IPS-18a (cell line): Measurements from ENCODE around the gene ZNF75A.
"Not testable (repeated sequence)": the region's sequence is repeated elsewhere in the genome, so short reads cannot be mapped to it uniquely, and the experiment has no call there.

Experiments
- H3K27ac ChIP-seq: one replicate; pipeline ENCODE4 v1.5.1; 2013; ENCODE audit warnings: low read length
- H3K27me3 ChIP-seq: one replicate; pipeline ENCODE4 v1.6.1; 2013; ENCODE audit warnings: mild to moderate bottlenecking, low read length; ENCODE audit not compliant: control insufficient read depth, insufficient read depth
- H3K36me3 ChIP-seq: one replicate; pipeline ENCODE4 v1.6.1; 2013; ENCODE audit warnings: low read depth, low read length; ENCODE audit not compliant: control insufficient read depth
- H3K4me1 ChIP-seq: one replicate; pipeline ENCODE4 v1.6.1; 2013; ENCODE audit warnings: low read depth, low read length; ENCODE audit not compliant: control insufficient read depth
- H3K4me3 ChIP-seq: one replicate; pipeline ENCODE4 v1.5.1; 2013; ENCODE audit warnings: low read length
- H3K9ac ChIP-seq: one replicate; pipeline ENCODE4 v1.6.1; 2013; ENCODE audit warnings: mild to moderate bottlenecking, low read length, moderate library complexity
- H3K9me3 ChIP-seq: one replicate; pipeline ENCODE4 v1.6.1; 2013; ENCODE audit warnings: low read depth, low read length; ENCODE audit not compliant: control insufficient read depth

ZNF75A gene

GRCh38 chr16:3305109-3306068 is at the start of gene ZNF75A, which contains the start of gene TIGD7:
ZNF75A (plus strand) TSS chr16:3305497; CDS start chr16:3308429, 2,932 bp downstream.
TIGD7 (minus strand) TSS chr16:3305430; CDS start chr16:3300614, 4,816 bp downstream.
- Histone ChIP-seq H3K4me3 (peak within 1 kb of the TSS; percentile 81), H3K9me3 (peaks cover 51% of the 10 kb centered on the region), H3K9ac (peak within 1 kb of the TSS; percentile 67), H3K4me1 (no peaks in the 10 kb centered on the region), H3K36me3 (peaks cover 19% of the 10 kb centered on the region), H3K27me3 (peaks cover 8% of the 10 kb centered on the region), H3K27ac (peak within 1 kb of the TSS; percentile 59)

- Histone ChIP-seq H3K9ac (no peak within 1 kb of the TSS), H3K4me1 (no peaks in the 10 kb centered on the region), H3K4me3 (no peak within 1 kb of the TSS), H3K27me3 (no peaks in the 10 kb centered on the region), H3K27ac (no peak within 1 kb of the TSS), H3K36me3 (no peaks in the 10 kb centered on the region), H3K9me3 (peaks cover 7% of the 10 kb centered on the region)
These were observed 49.0 kb upstream of the ZNF75A start, which contains the start of gene MEFV for GRCh38 chr16:3256146-3256865. MEFV (minus strand) TSS chr16:3256633; CDS start chr16:3256587, 46 bp downstream.

DNA sequence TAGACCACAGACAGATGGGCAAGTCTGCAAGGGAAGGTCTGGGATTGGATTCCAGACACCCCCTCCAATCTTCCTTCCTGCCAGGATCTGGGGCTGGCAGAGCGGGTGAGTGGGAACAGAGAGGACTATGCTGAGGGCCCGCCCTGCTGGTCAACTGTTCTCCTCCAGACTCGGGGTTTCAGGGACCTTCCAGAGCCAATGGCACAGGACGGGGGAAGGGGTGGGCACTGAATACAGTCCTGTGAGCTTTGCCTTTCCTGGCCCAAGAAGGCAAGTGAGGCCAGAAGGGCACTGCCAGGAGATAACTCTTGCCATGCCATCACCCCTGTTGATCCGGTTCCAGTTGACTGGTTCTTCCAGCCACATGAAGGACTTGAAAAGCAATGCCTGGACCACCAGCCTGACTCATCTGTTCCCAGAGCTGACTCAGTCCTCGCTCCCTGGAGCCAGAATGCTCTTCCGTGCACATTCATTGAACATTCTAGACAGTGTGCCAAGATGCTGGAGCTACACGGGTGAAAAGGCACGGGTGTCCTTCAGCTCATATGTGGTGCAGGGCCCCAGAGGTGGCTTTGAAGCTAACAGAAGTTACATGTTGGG is 48.3 kb upstream of the ZNF75A start:
- Histone ChIP-seq H3K9ac (no peak overlapping the region), H3K27me3 (peaks cover 3% of the 10 kb centered on the region), H3K9me3 (peaks cover 7% of the 10 kb centered on the region), H3K4me1 (no peaks in the 10 kb centered on the region), H3K27ac (no peak overlapping the region), H3K36me3 (no peaks in the 10 kb centered on the region), H3K4me3 (no peak overlapping the region)

DNA sequence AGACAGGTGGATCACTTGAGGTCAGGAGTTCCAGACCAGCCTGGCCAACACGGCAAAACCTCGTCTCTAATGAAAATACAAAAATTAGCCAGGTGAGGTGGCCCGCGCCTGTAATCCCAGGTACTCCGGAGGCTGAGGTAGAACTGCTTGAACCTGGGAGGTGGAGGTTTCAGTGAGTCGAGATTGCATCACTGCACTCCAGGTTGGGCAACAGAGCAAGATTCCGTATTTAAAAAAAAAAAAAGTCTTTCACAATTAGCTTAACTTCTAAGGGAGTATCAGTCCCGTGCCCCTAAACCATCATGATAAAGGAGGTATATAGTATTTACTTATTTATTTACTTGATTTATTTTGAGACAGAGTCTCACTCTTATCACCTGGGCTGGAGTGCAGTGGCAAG is 45.5 kb upstream of the ZNF75A start:
- H3K9me3 ChIP-seq: peaks cover 5% of the 10 kb centered on the region
- no peak overlapping the region for H3K9ac ChIP-seq
- no peaks in the 10 kb centered on the region for H3K36me3 ChIP-seq
- peaks cover 12% of the 10 kb centered on the region for H3K27me3 ChIP-seq
- H3K4me3 ChIP-seq: no peak overlapping the region
- H3K27ac ChIP-seq: no peak overlapping the region
- H3K4me1 ChIP-seq: no peaks in the 10 kb centered on the region

GRCh38 chr16:3262517-3262916 is 42.8 kb upstream of the ZNF75A start:
- Histone ChIP-seq H3K27ac (no peak overlapping the region), H3K9ac (no peak overlapping the region), H3K36me3 (no peaks in the 10 kb centered on the region), H3K27me3 (peaks cover 22% of the 10 kb centered on the region), H3K9me3 (no peaks in the 10 kb centered on the region), H3K4me1 (no peaks in the 10 kb centered on the region), H3K4me3 (no peak overlapping the region)

- H3K27me3 ChIP-seq: peaks cover 22% of the 10 kb centered on the region
- H3K4me3 ChIP-seq: peak overlapping the region; percentile 64
- H3K27ac ChIP-seq: no peak overlapping the region
- H3K9me3 ChIP-seq: no peaks in the 10 kb centered on the region
- no peaks in the 10 kb centered on the region for H3K36me3 ChIP-seq
- no peaks in the 10 kb centered on the region for H3K4me1 ChIP-seq
- H3K9ac ChIP-seq: no peak overlapping the region
These were observed 40.9 kb upstream of the ZNF75A start for GRCh38 chr16:3264137-3265036.

GRCh38 chr16:3266873-3267537 is 38.3 kb upstream of the ZNF75A start:
- Histone ChIP-seq H3K4me3 (no peak overlapping the region), H3K9ac (no peak overlapping the region), H3K36me3 (no peaks in the 10 kb centered on the region), H3K4me1 (no peaks in the 10 kb centered on the region), H3K27me3 (peaks cover 18% of the 10 kb centered on the region), H3K27ac (no peak overlapping the region), H3K9me3 (no peaks in the 10 kb centered on the region)

DNA sequence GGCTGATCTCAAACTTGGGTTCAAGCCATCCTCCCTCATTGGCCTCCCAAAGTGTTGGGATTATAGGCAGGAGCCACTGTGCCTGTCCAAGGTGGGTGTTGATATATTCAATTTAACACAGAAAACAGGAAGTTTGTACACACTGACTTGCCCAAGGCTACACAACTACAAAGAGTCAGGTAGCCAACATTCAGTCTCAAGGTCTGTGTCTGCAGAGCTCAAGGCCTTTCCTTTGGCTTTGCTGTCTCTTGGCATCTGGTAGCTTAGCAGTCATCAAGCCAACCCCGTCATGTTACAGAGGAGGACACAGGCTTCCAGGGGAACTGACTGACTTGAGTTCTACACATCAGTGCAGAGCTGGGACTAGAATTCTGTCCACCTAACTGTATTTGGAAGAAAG is 37.0 kb upstream of the ZNF75A start:
- H3K9me3 ChIP-seq: no peaks in the 10 kb centered on the region
- H3K27me3 ChIP-seq: peaks cover 11% of the 10 kb centered on the region
- H3K4me1 ChIP-seq: no peaks in the 10 kb centered on the region
- no peak overlapping the region for H3K27ac ChIP-seq
- no peak overlapping the region for H3K4me3 ChIP-seq
- no peak overlapping the region for H3K9ac ChIP-seq
- H3K36me3 ChIP-seq: no peaks in the 10 kb centered on the region

GRCh38 chr16:3270718-3271117 is 34.6 kb upstream of the ZNF75A start:
- H3K4me3 ChIP-seq, H3K9me3 ChIP-seq, H3K27ac ChIP-seq, H3K27me3 ChIP-seq, H3K4me1 ChIP-seq, H3K36me3 ChIP-seq, H3K9ac ChIP-seq: not testable (repeated sequence)

DNA sequence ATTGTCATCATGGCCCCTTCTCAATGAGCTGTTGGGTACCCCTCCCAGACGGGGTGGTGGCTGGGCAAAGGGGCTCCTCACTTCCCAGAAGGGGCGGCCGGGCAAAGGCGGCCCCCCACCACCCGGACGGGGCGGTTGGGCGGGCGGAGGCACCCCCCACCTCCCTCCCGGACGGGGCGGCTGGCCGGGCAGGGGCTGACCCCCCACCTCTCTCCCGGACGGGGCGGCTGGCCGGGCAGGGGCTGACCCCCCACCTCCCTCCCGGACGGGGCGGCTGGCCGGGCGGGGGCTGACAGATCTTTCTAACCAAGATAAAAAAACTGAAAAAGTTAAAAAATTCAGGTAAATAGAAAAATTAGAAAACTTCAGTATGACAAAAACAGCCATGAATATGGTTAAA is 34.0 kb upstream of the ZNF75A start:
- not testable (repeated sequence) for H3K36me3 ChIP-seq, H3K4me3 ChIP-seq, H3K27me3 ChIP-seq, H3K9me3 ChIP-seq, H3K27ac ChIP-seq, H3K9ac ChIP-seq, H3K4me1 ChIP-seq
